Fibroblast of pulmonary artery (primary cell): ENCODE measurements around the gene OCIAD1.
"Not testable (repeated sequence)": the region's sequence is repeated elsewhere in the genome, so short reads cannot be mapped to it uniquely, and the experiment has no call there.

Experiments
- DNase-seq: peaks from one replicate; pipeline ENCODE4 v3.0.0-alpha.2; 2010; ENCODE audit warnings: low read depth
- H3K4me3 ChIP-seq: replicated peaks from 2 replicates; pipeline ENCODE4 v1.5.1; 2011; ENCODE audit warnings: low read depth, mild to moderate bottlenecking, control low read depth, low read length, moderate library complexity
- TF ChIP-seq, protein P1 (sequence below): IDR thresholded peaks from 2 replicates; pipeline ENCODE4 v1.5.1; 2011; ENCODE audit warnings: mild to moderate bottlenecking, control low read depth, low read length, inconsistent platforms; ENCODE audit errors: missing control alignments

The OCIAD1 gene

GRCh38 chr4:48792348-48793006, 38.4 kb upstream of the OCIAD1 start:
- peak; percentile 48 for DNase-seq
- no peak overlapping the region for H3K4me3 ChIP-seq
- TF ChIP-seq, protein P1, sequence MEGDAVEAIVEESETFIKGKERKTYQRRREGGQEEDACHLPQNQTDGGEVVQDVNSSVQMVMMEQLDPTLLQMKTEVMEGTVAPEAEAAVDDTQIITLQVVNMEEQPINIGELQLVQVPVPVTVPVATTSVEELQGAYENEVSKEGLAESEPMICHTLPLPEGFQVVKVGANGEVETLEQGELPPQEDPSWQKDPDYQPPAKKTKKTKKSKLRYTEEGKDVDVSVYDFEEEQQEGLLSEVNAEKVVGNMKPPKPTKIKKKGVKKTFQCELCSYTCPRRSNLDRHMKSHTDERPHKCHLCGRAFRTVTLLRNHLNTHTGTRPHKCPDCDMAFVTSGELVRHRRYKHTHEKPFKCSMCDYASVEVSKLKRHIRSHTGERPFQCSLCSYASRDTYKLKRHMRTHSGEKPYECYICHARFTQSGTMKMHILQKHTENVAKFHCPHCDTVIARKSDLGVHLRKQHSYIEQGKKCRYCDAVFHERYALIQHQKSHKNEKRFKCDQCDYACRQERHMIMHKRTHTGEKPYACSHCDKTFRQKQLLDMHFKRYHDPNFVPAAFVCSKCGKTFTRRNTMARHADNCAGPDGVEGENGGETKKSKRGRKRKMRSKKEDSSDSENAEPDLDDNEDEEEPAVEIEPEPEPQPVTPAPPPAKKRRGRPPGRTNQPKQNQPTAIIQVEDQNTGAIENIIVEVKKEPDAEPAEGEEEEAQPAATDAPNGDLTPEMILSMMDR, result no peak

DNA sequence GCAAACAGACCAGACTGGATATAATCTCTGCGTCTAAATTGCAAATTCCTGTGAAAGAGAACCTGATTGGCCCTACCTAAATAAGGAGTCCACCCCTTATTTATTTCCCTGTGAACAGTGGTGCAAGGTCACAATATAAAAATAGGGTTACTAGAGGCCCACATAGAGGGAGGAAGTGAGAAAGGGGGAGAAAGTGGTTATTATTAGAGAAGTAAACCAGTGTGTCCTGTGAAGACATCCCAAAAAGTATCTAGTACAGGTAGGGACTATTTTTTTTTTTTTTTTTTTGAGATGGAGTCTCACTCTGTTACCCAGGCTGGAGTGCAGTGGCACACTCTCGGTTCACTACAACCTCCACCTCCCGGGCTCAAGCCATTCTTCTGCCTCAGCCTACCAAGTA, 35.8 kb upstream of the OCIAD1 start:
- no peak for DNase-seq
- no peak overlapping the region for H3K4me3 ChIP-seq
- TF ChIP-seq, protein P1, result no peak

GRCh38 chr4:48796191-48796926, 34.5 kb upstream of the OCIAD1 start:
- TF ChIP-seq, protein P1, result no peak
- H3K4me3 ChIP-seq, result no peak overlapping the region
- DNase-seq, result no peak

GRCh38 chr4:48796927-48797679, 33.8 kb upstream of the OCIAD1 start:
- TF ChIP-seq, protein P1, result no peak
- no peak for DNase-seq

GRCh38 chr4:48798117-48798516, 32.8 kb upstream of the OCIAD1 start:
- TF ChIP-seq, protein P1, result no peak
- no peak for DNase-seq
- no peak overlapping the region for H3K4me3 ChIP-seq

More at GRCh38 chr4:48796927-48797679, 33.8 kb upstream of the OCIAD1 start:
- H3K4me3 ChIP-seq, result no peak overlapping the region

DNA sequence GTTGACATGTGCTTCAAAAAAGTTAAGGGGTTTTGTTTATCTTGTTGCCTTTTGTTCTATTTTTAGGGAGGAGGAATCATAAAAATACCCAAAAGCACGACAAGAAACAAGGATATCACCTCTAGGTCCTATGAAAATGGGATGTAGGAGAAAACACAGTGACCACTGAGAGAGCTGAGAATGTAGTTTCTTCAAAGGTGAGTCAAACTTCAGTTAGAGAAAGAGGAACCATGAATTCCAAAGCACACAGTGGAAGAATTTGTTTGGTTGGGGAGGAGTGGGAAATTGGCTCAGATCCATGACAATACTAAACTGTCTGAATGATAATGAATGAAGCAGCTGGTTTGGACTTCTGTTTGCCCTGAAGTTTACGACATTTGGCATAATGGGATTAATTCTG, 31.7 kb upstream of the OCIAD1 start:
- TF ChIP-seq, protein P1, result no peak
- H3K4me3 ChIP-seq, result no peak overlapping the region

GRCh38 chr4:48800155-48800554, 30.7 kb upstream of the OCIAD1 start:
- not testable (repeated sequence) for H3K4me3 ChIP-seq, DNase-seq

More for the DNA sequence above, 31.7 kb upstream of the OCIAD1 start:
- DNase-seq, result peak; percentile 9
